H1 (cell line): Measurements from ENCODE around the gene RAB3GAP1. TPM values are rescaled to one million over a fixed set of nuclear protein-coding genes. Genes with fewer than 3 reads are reported as not detected.

Experiments
- CTCF ChIA-PET: fragments of 300-600 bp; sonication (Branson Sonifier 250); formaldehyde crosslinking; loops from one replicate; lab custom pipeline; 2021; ENCODE audit not compliant: partially characterized antibody; lab: Charles Lee
- POLR2A ChIA-PET: fragments of 300-600 bp; sonication (Branson Sonifier 250); formaldehyde crosslinking; loops from one replicate; lab custom pipeline; 2021; ENCODE audit warnings: inconsistent platforms; ENCODE audit not compliant: partially characterized antibody; lab: Charles Lee
- DNase-seq, 2 experiments: peaks; one replicate each; pipeline versions ENCODE4 v3.0.0 to v3.0.0-alpha.2; 2010 to 2022; ENCODE audit warnings: low spot score in 2 of 2, low read depth in 1 of 2, mixed read lengths in 1 of 2
- FAIRE-seq: peaks from 2 replicates; lab custom pipeline; 2011; peaks lifted over from hg19 to GRCh38; lab: Jason Lieb, UNC
- H2AFZ ChIP-seq: 2 replicates; pipeline ENCODE4 v1.8.1; 2012; ENCODE audit warnings: low read length, inconsistent platforms
- H2AK5ac ChIP-seq: 2 replicates; pipeline ENCODE4 v1.6.1; 2013; ENCODE audit warnings: low read depth, low read length
- H2BK120ac ChIP-seq: replicated peaks from 2 replicates; pipeline ENCODE3; 2013; ENCODE audit warnings: low read depth, low read length, inconsistent platforms
- H2BK12ac ChIP-seq: 2 replicates; pipeline ENCODE4 v1.6.1; 2013; ENCODE audit warnings: low read depth, low read length
- H2BK15ac ChIP-seq: 2 replicates; pipeline ENCODE4 v1.6.1; 2013; ENCODE audit warnings: low read length
- H2BK20ac ChIP-seq: 2 replicates; pipeline ENCODE4 v1.6.1; 2013; ENCODE audit warnings: low read length
- H2BK5ac ChIP-seq: 2 replicates; pipeline ENCODE4 v1.6.1; 2013; ENCODE audit warnings: low read depth, low read length
- H3K14ac ChIP-seq: 2 replicates; pipeline ENCODE4 v1.6.1; 2013; ENCODE audit warnings: inconsistent platforms; ENCODE audit not compliant: insufficient read length
- H3K18ac ChIP-seq: 2 replicates; pipeline ENCODE4 v1.6.1; 2013; ENCODE audit warnings: low read length; ENCODE audit errors: extremely low read depth
- H3K23ac ChIP-seq: 2 replicates; pipeline ENCODE4 v1.6.1; 2013; ENCODE audit warnings: inconsistent platforms; ENCODE audit not compliant: insufficient read length
- H3K23me2 ChIP-seq: 2 replicates; pipeline ENCODE4 v1.6.1; 2013; ENCODE audit warnings: low read depth, low read length
- H3K27ac ChIP-seq: 2 replicates; pipeline ENCODE4 v1.6.1; 2011; ENCODE audit warnings: low read depth, low read length, inconsistent platforms
- H3K27me3 ChIP-seq, 4 experiments: replicated peaks in 1 of 4; 1 replicate in 1 of 4; 2 replicates in 3 of 4; pipeline versions ENCODE4 v1.6.1 to v1.8.1; 2011 to 2013; ENCODE audit warnings: low read length in 3 of 4, mild to moderate bottlenecking in 3 of 4, inconsistent platforms in 2 of 4, mixed read lengths in 2 of 4, moderate library complexity in 1 of 4; ENCODE audit not compliant: control insufficient read depth in 3 of 4, insufficient read depth in 3 of 4; ENCODE audit errors: extremely low read depth in 1 of 4
- H3K36me3 ChIP-seq, 4 experiments: 2 replicates each; pipeline versions ENCODE4 v1.6.1 to v1.8.1; 2011 to 2013; ENCODE audit warnings: mild to moderate bottlenecking in 4 of 4, low read length in 3 of 4, moderate library complexity in 2 of 4, control low read depth in 1 of 4, inconsistent platforms in 1 of 4; ENCODE audit not compliant: insufficient read depth in 4 of 4, control insufficient read depth in 2 of 4
- H3K4ac ChIP-seq: replicated peaks from 2 replicates; pipeline ENCODE3; 2013; ENCODE audit warnings: low read length, low read depth, mixed read lengths, inconsistent platforms; ENCODE audit not compliant: insufficient read length
- H3K4me1 ChIP-seq, 4 experiments: replicated peaks in 1 of 4; 1 replicate in 1 of 4; 2 replicates in 3 of 4; pipeline versions ENCODE4 v1.6.1 to v1.8.1; 2011 to 2013; ENCODE audit warnings: low read length in 3 of 4, inconsistent platforms in 2 of 4, mixed read lengths in 1 of 4; ENCODE audit not compliant: insufficient read depth in 4 of 4, control insufficient read depth in 3 of 4
- H3K4me2 ChIP-seq, 2 experiments: 2 replicates each; pipeline versions ENCODE4 v1.6.1 to v1.8.1; 2011 to 2013; ENCODE audit warnings: low read depth in 2 of 2, low read length in 2 of 2, control low read depth in 1 of 2, inconsistent platforms in 1 of 2, mild to moderate bottlenecking in 1 of 2; ENCODE audit not compliant: insufficient read depth in 1 of 2
- H3K4me3 ChIP-seq, 4 experiments: fragments of 200-600, 300-600 bp in 1 of 4; sonication (generic), shearing (Covaris generic), sonication (Bioruptor Twin) in 1 of 4; 2 replicates each; pipeline versions ENCODE4 v1.5.1 to v1.8.1; 2011 to 2016; ENCODE audit warnings: low read length in 4 of 4, low read depth in 3 of 4, control low read depth in 2 of 4, inconsistent platforms in 2 of 4, mild to moderate bottlenecking in 2 of 4, mixed read lengths in 1 of 4, moderate library complexity in 1 of 4; ENCODE audit not compliant: insufficient read depth in 2 of 4; ENCODE audit errors: extremely low read depth in 1 of 4
- H3K56ac ChIP-seq: replicated peaks from 2 replicates; pipeline ENCODE3; 2013; ENCODE audit warnings: low read depth, mild to moderate bottlenecking, mixed read lengths, low read length, inconsistent platforms; ENCODE audit not compliant: insufficient read length
- H3K79me1 ChIP-seq: 2 replicates; pipeline ENCODE4 v1.6.1; 2013; ENCODE audit warnings: low read depth, low read length, control low read depth
- H3K79me2 ChIP-seq, 2 experiments: 2 replicates each; pipeline versions ENCODE4 v1.6.1 to v1.8.1; 2012 to 2013; ENCODE audit warnings: low read length in 2 of 2, mild to moderate bottlenecking in 2 of 2, inconsistent platforms in 1 of 2; ENCODE audit not compliant: insufficient read depth in 2 of 2, control insufficient read depth in 1 of 2
- H3K9ac ChIP-seq, 4 experiments: replicated peaks in 1 of 4; 1 replicate in 1 of 4; 2 replicates in 3 of 4; pipeline versions ENCODE4 v1.6.1 to v1.8.1; 2011 to 2013; ENCODE audit warnings: low read depth in 3 of 4, low read length in 3 of 4, control low read depth in 2 of 4, mild to moderate bottlenecking in 2 of 4, moderate library complexity in 2 of 4, inconsistent platforms in 1 of 4; ENCODE audit errors: extremely low read depth in 1 of 4
- H3K9me3 ChIP-seq, 2 experiments: 2 replicates each; pipeline versions ENCODE4 v1.6.1 to v1.8.1; 2012 to 2013; ENCODE audit warnings: mild to moderate bottlenecking in 2 of 2, moderate library complexity in 2 of 2, control low read depth in 1 of 2, inconsistent platforms in 1 of 2, low read depth in 1 of 2, low read length in 1 of 2, mixed read lengths in 1 of 2; ENCODE audit not compliant: insufficient read depth in 2 of 2
- H4K20me1 ChIP-seq, 2 experiments: replicated peaks in 1 of 2; 2 replicates each; pipeline versions ENCODE3 to v1.8.1; 2011 to 2013; ENCODE audit warnings: inconsistent platforms in 2 of 2, low read length in 2 of 2, mild to moderate bottlenecking in 1 of 2; ENCODE audit not compliant: insufficient read depth in 2 of 2, control insufficient read depth in 1 of 2
- H4K5ac ChIP-seq: 2 replicates; pipeline ENCODE4 v1.6.1; 2013; ENCODE audit warnings: low read length, low read depth, mixed read lengths, inconsistent platforms; ENCODE audit not compliant: insufficient read length
- H4K8ac ChIP-seq: 2 replicates; pipeline ENCODE4 v1.8.0; 2013; ENCODE audit warnings: mild to moderate bottlenecking, moderate library complexity, low read length, inconsistent platforms; ENCODE audit not compliant: insufficient read depth; ENCODE audit errors: extremely low read depth
- H4K91ac ChIP-seq: replicated peaks from 2 replicates; pipeline ENCODE3; 2013; ENCODE audit warnings: low read length, mixed read lengths, inconsistent platforms; ENCODE audit not compliant: insufficient read length
- GABPA ChIP-seq: IDR thresholded peaks from 2 replicates; pipeline ENCODE4 v1.6.1; 2011; ENCODE audit warnings: mild to moderate bottlenecking, low read length, moderate library complexity, borderline replicate concordance; ENCODE audit not compliant: insufficient read depth
- MAFK ChIP-seq: IDR thresholded peaks from 2 replicates; pipeline ENCODE4 v1.6.1; 2012; ENCODE audit warnings: low read depth, mild to moderate bottlenecking, improper control_type of control experiment, low read length
- NANOG ChIP-seq: IDR thresholded peaks from 2 replicates; pipeline ENCODE4 v1.6.1; 2011; ENCODE audit warnings: low read length, low read depth, mild to moderate bottlenecking, inconsistent platforms; ENCODE audit not compliant: insufficient read depth, poor library complexity, severe bottlenecking
- RNF2 ChIP-seq: fragments of 200-900, 300-1000 bp; sonication (generic); IDR thresholded peaks from 2 replicates; pipeline ENCODE4 v1.7.1; 2016; ENCODE audit warnings: borderline replicate concordance, low read depth, mild to moderate bottlenecking, antibody characterized with exemption, low read length; ENCODE audit not compliant: poor library complexity, severe bottlenecking; ENCODE audit errors: missing control alignments
- SIN3A ChIP-seq, 2 experiments: IDR thresholded peaks in 1 of 2; conservative IDR thresholded peaks in 1 of 2; 2 replicates each; pipeline ENCODE4 v1.6.1; 2011 to 2012; ENCODE audit warnings: low read length in 2 of 2, improper control_type of control experiment in 1 of 2, low read depth in 1 of 2, mild to moderate bottlenecking in 1 of 2
- SP1 ChIP-seq: IDR thresholded peaks from 2 replicates; pipeline ENCODE4 v1.6.1; 2011; ENCODE audit warnings: low read depth, low read length
- USF2 ChIP-seq: IDR thresholded peaks from 2 replicates; pipeline ENCODE4 v1.6.1; 2011; ENCODE audit warnings: low read length, improper control_type of control experiment
- WGBS, 2 experiments: shearing (Covaris generic) in 1 of 2; methylation state at CpG; one replicate each; pipeline versions ENCODE4 v1.1.6 to v1.1.7; 2013 to 2015; ENCODE audit warnings: low lambda C conversion rate in 2 of 2, mixed read lengths in 2 of 2, inconsistent platforms in 1 of 2, low coverage in 1 of 2, missing lambda C conversion rate in 1 of 2; ENCODE audit not compliant: insufficient replicate concordance in 2 of 2, insufficient coverage in 1 of 2, insufficient read length in 1 of 2; ENCODE audit errors: extremely low coverage in 1 of 2, missing lambda C conversion rate in 1 of 2; 5-methylcytosine and 5-hydroxymethylcytosine counted together
- polyA plus RNA-seq, 7 experiments: library from polyadenylated mRNA; depleted of rRNA in 3 of 7; stranded (reverse) in 5 of 7; unstranded in 2 of 7; fragments of >200 nt in 5 of 7; fragments of 200-250 nt in 2 of 7; gene quantifications; 1 replicate in 5 of 7; 2 replicates in 1 of 7; 4 replicates in 1 of 7; pipeline versions ENCODE4 v1.2.1 to v1.2.3, GENCODE V29; 2011 to 2013; ENCODE audit warnings: missing spikeins in 2 of 7, mixed read lengths in 2 of 7
- total RNA-seq: library from RNA; stranded (reverse); fragmentation: NEBNext Ultra II Directional; extraction: Animal tissue kit (Norgen Biotek cat#: 25700); gene quantifications from 2 replicates; pipeline ENCODE4 v1.2.1, GENCODE V29; 2021

RAB3GAP1 gene
- total and polyA plus RNA-seq, 2 of the 8 experiments (the other 6 are each of a cell fraction or from before 2014, with no cell fraction given), result 9.8 to 28.6 TPM

GRCh38 chr2:135037831-135038230 lies 14.3 kb upstream of the RAB3GAP1 start:
- Histone ChIP-seq H3K4me3 (no peak overlapping the region), H2BK20ac (no peak overlapping the region), H2BK120ac (no peak overlapping the region), H3K9me3 (no peaks in the 10 kb centered on the region), H3K79me2 (no peaks in the 10 kb centered on the region), H3K9ac (no peak overlapping the region), H3K79me1 (no peaks in the 10 kb centered on the region), H4K91ac (no peak overlapping the region), H3K4me1 (no peaks in the 10 kb centered on the region), H3K36me3 (no peaks in the 10 kb centered on the region), H2BK15ac (no peak overlapping the region), H3K4ac (no peak overlapping the region), H4K8ac (no peak overlapping the region), H3K27ac (no peak overlapping the region), H3K23me2 (peaks cover 2% of the 10 kb centered on the region; the same call in 1 of the 2 replicates), H2BK12ac (no peak overlapping the region), H2BK5ac (no peak overlapping the region), H4K5ac (no peak overlapping the region), H3K27me3 (no peaks in the 10 kb centered on the region), H3K4me2 (no peak overlapping the region), H3K14ac (no peak overlapping the region), H4K20me1 (no peaks in the 10 kb centered on the region), H2AK5ac (no peak overlapping the region), H3K56ac (no peak overlapping the region), H2AFZ (no peak overlapping the region), H3K18ac (no peak overlapping the region), H3K23ac (no peak overlapping the region)
- FAIRE-seq, result no peak
- WGBS, 2 experiments, result 91% methylated on average over 3 of the region's 3 CpGs; no CpG with 5 or more reads in 1 of the 2 experiments
- ChIA-PET CTCF (no interaction called here), POLR2A (no interaction called here)
- no peak for DNase-seq
- TF ChIP-seq GABPA (no peak), MAFK (no peak), SP1 (no peak), NANOG (no peak), RNF2 (no peak), USF2 (no peak), SIN3A (conservative IDR thresholded peaks at IDR 0.05 in 1 of 2, IDR thresholded peaks at IDR 0.05 in 1 of 2; ENCODE audit: low read depth in 1 of 2, low read length in 2 of 2) (no peak)
